Measurements from ENCODE around the gene TKFC. TPM values are rescaled to one million over a fixed set of nuclear protein-coding genes. Genes with fewer than 3 reads are reported as not detected.

Gene TKFC
- total RNA-seq, 1 donor from 2014 or later = 12.3 TPM

DNA sequence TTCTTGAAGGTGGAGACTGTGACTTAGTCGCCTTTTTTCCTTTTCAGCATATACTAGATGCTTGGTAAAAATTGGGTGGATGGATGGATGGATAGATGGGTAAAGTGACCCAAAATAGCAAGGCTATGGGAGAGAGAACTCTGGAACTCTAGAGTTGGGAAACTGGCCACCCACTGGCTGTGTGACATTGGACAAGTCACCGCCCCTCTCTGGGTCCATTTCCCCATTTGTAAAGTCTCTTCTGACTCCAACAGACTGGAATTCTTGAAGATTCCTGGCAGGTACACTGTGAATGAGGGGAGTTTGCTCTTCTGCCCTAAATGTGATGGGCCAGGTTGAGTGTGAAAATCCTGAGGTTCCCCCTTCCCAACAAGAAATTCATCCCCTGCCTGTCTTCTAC, 8.0 kb downstream of the TKFC start:
- intact Hi-C loops (cut with DNase I) = no loop called here
- DNase-seq (ENCODE audit: missing footprints) (no peak), ATAC-seq (no peak)

- ATAC-seq (no peak), DNase-seq (ENCODE audit: missing footprints) (no peak)
- intact Hi-C loops (cut with DNase I) = no loop called here
Observed at GRCh38 chr11:61341706-61342105, 8.7 kb downstream of the TKFC start.

- intact Hi-C loops (cut with DNase I) = no loop called here
- no peak for ATAC-seq
- no peak for DNase-seq (ENCODE audit: missing footprints)
Observed at GRCh38 chr11:61342207-61342803, 9.3 kb downstream of the TKFC start.

- DNase-seq (ENCODE audit: missing footprints) (peak; percentile 63), ATAC-seq (no peak)
- intact Hi-C loops (cut with DNase I) = no loop called here
Observed at GRCh38 chr11:61343792-61344745, 11.0 kb downstream of the TKFC start.

- ATAC-seq = no peak
- intact Hi-C loops (cut with DNase I) = no loop called here
- DNase-seq (ENCODE audit: missing footprints) = peak; percentile 61
Observed at GRCh38 chr11:61345170-61345610, 12.2 kb downstream of the TKFC start.

DNA sequence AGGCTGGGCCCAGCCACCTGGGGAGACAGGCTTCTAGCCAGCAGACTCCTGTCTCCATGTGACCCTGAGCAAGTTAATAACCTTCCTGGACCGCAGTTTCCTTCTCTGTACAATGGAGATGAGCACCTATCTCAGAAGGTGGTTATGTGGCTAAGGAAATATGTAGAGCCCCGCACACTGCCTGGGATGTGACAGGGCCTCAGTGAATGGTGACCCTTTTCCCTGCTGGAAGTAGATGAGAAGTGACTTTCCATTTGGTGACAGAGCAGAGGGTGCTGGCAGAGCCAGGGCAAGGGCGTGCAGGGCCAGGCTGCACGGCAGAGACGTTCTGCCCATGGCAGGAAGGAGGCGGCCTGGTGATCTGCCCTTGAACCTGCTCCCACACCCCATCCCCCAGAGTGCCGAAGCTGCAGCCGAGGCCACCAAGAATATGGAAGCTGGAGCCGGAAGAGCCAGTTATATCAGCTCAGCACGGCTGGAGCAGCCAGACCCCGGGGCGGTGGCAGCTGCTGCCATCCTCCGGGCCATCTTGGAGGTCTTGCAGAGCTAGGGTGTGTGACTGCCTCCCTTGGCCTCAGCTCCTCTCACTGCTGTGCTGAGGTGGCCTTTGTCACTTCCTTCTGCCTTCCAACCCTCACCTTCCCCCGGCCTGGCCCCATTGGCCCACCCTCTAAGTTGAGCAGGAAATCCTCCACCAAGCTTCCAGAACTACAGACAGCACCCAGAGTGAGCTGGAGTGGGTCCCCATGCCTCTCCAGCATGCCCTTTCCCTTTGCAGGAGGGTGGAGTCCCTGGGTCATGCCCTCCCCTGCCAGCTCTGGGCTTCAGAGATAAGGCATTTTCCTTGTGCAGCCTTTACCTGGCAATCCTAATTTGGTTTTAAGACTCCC, 13.2 kb downstream of the TKFC start:
- peak; percentile 23 for DNase-seq (ENCODE audit: missing footprints)
- ATAC-seq = no peak
- intact Hi-C loops (cut with DNase I) = no loop called here

GRCh38 chr11:61347916-61348461, 15.0 kb downstream of the TKFC start:
- intact Hi-C loops (cut with DNase I) = no loop called here
- DNase-seq (ENCODE audit: missing footprints) (peak; percentile 74), ATAC-seq (no peak)

GRCh38 chr11:61349189-61349751, 16.2 kb downstream of the TKFC start:
- intact Hi-C loops (cut with DNase I) = no loop called here
- ATAC-seq (no peak), DNase-seq (ENCODE audit: missing footprints) (peak; percentile 52)

- DNase-seq (ENCODE audit: missing footprints) (peak; percentile 47), ATAC-seq (no peak)
- intact Hi-C loops (cut with DNase I) = no loop called here
Observed at GRCh38 chr11:61349916-61350315, 16.9 kb downstream of the TKFC start.

- intact Hi-C loops (cut with DNase I) = no loop called here
- DNase-seq (ENCODE audit: missing footprints) (no peak), ATAC-seq (no peak)
Observed at GRCh38 chr11:61350336-61350735, 17.3 kb downstream of the TKFC start.

DNA sequence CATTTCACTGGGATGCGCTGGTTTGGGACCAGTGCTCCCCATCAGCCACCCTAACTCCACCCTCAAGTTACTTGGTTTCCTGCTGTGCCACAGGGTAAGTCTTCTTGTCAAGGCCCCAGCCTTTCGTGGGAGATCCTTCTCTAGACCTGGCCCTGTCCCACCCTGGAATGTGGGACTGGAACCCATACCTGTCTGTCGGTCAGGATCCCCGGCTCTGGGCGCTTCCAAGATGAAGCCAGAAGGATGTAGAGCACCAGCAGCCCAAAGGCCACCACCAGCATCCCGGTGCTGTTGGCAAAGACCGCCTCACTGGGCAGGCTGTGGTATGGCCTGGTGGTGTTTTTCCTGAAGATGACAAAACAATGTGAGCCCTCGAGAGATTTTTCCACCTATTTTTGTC, 17.8 kb downstream of the TKFC start:
- ATAC-seq = no peak
- intact Hi-C loops (cut with DNase I) = no loop called here

DNA sequence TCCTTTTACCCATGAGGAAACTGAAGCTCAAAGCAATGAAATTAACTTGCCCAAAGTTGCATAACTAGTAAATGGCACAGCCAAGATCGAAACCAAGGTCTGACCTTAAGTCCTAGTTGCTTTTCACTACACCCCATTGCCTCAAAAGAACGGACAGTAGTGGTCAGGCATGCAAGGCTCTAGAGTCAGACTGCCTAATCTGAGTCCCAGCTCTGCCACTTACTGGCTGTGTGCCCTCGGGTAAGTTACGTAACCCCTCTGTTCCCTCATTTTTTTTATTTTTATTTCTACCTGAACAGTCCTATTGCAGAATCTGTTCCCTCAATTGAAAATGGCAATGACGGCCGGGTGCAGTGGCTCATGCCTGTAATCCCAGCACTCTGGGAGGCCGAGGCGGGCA, 19.0 kb downstream of the TKFC start:
- intact Hi-C loops (cut with DNase I) = no loop called here
- no peak for DNase-seq (ENCODE audit: missing footprints)
- no peak for ATAC-seq

More for the DNA sequence above, 17.8 kb downstream of the TKFC start:
- DNase-seq (ENCODE audit: missing footprints) = peak; percentile 46

- ATAC-seq = no peak
- DNase-seq (ENCODE audit: missing footprints) = no peak
- intact Hi-C loops (cut with DNase I) = no loop called here
Observed at GRCh38 chr11:61353131-61354067, 20.4 kb downstream of the TKFC start.

DNA sequence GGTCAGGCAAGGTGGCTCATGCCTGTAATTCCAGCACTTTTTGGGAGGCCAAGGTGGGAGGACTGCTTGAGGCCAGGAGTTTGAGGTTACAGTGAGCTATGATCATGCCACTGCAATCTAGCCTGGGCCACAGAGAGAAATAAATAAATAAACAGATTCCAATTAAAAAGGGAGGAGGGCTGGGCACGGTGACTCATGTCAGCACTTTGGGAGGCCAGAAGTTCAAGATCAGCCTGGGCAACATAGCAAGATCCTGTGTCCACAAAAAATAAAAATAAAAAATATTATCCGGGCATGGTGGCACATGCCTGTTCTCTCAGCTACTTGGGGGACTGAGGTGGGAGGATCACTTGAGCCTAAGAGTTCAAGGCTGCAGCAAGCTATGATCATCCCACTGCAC, 21.2 kb downstream of the TKFC start:
- no peak for ATAC-seq
- DNase-seq (ENCODE audit: missing footprints) = no peak
- intact Hi-C loops (cut with DNase I) = no loop called here

DNA sequence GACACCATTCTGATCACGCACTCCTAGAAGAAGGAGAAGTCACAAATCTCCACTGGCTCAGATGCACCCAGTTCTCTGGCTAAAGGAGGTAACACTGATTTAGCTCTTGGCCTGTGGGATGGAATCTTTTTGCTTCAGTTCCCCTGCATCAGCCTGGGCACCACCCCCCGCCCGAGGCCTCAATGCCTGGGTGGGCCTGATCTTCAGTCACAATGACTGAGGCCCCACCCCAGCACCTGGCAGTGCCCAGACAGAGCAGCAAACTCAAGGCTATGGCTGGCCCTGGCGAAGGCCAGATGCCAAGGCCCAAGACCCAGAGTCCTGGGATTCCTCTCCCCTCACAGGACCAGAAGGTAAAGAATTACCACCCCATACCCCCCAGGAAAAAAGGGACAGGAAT, 23.7 kb downstream of the TKFC start:
- ATAC-seq (no peak), DNase-seq (ENCODE audit: missing footprints) (no peak)
- intact Hi-C loops (cut with DNase I) = no loop called here

- ATAC-seq (no peak), DNase-seq (ENCODE audit: missing footprints) (no peak)
- intact Hi-C loops (cut with DNase I) = no loop called here
Observed at GRCh38 chr11:61357233-61357893, 24.3 kb downstream of the TKFC start.

DNA sequence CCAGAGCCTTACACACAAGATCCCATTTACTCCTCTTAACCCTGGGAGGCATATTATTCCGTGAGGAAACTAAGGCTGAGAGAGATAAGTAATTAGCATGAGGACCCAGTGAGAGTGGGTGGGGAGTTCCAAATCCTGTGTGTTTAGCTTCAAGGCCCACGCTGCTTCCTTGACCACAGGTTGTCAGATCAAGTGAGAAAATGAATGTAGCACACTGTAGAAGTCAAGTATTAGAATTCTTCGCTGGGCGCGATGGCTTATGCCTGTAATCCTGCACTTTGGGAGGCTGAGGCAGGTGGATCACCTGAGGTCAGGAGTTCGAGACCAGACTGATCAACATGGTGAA, 24.8 kb downstream of the TKFC start:
- DNase-seq (ENCODE audit: missing footprints) (no peak), ATAC-seq (no peak)
- intact Hi-C loops (cut with DNase I) = no loop called here

Measured in Right ventricle myocardium inferior (tissue), 1 donor.